H1 (cell line): ENCODE results near the gene SLC12A8. TPM values are rescaled to one million over a fixed set of nuclear protein-coding genes. Genes with fewer than 3 reads are reported as not detected.

Experiments
- ATF3 ChIP-seq: IDR thresholded peaks from 2 replicates; pipeline ENCODE4 v1.6.1; 2011; ENCODE audit warnings: low read depth, mild to moderate bottlenecking, low read length; ENCODE audit not compliant: insufficient read depth
- CBX8 ChIP-seq: fragments of 300-800, 300-1000 bp; sonication (generic); IDR thresholded peaks from 2 replicates; pipeline ENCODE4 v1.7.1; 2016; ENCODE audit warnings: low read depth, low read length, borderline replicate concordance
- EP300 ChIP-seq, 2 experiments: IDR thresholded peaks; 1 replicate in 1 of 2; 2 replicates in 1 of 2; pipeline ENCODE4 v1.6.1; 2011 to 2012; ENCODE audit warnings: low read depth in 2 of 2, low read length in 2 of 2, mild to moderate bottlenecking in 2 of 2, borderline replicate concordance in 1 of 2, inconsistent platforms in 1 of 2, moderate library complexity in 1 of 2
- FOSL1 ChIP-seq: IDR thresholded peaks from 2 replicates; pipeline ENCODE4 v1.6.1; 2011; ENCODE audit warnings: mild to moderate bottlenecking, low read depth, low read length, moderate library complexity; ENCODE audit not compliant: insufficient read depth
- GABPA ChIP-seq: IDR thresholded peaks from 2 replicates; pipeline ENCODE4 v1.6.1; 2011; ENCODE audit warnings: mild to moderate bottlenecking, low read length, moderate library complexity, borderline replicate concordance; ENCODE audit not compliant: insufficient read depth
- MAFK ChIP-seq: IDR thresholded peaks from 2 replicates; pipeline ENCODE4 v1.6.1; 2012; ENCODE audit warnings: low read depth, mild to moderate bottlenecking, improper control_type of control experiment, low read length
- SAP30 ChIP-seq: fragments of 300-600 bp; sonication (generic); IDR thresholded peaks from 2 replicates; pipeline ENCODE4 v1.7.1; 2012; ENCODE audit warnings: low read length, moderate library complexity, mild to moderate bottlenecking, inconsistent platforms; ENCODE audit not compliant: insufficient read depth, insufficient replicate concordance
- SP1 ChIP-seq: IDR thresholded peaks from 2 replicates; pipeline ENCODE4 v1.6.1; 2011; ENCODE audit warnings: low read depth, low read length
- SP4 ChIP-seq: IDR thresholded peaks from 2 replicates; pipeline ENCODE4 v1.6.1; 2012; ENCODE audit warnings: low read length, inconsistent platforms
- ZNF274 ChIP-seq: IDR thresholded peaks from 2 replicates; pipeline ENCODE4 v1.7.0; 2012; ENCODE audit warnings: low read length, borderline replicate concordance; ENCODE audit errors: extremely low read depth
- polyA plus RNA-seq, 7 experiments: library from polyadenylated mRNA; depleted of rRNA in 3 of 7; stranded (reverse) in 5 of 7; unstranded in 2 of 7; fragments of >200 nt in 5 of 7; fragments of 200-250 nt in 2 of 7; gene quantifications; 1 replicate in 5 of 7; 2 replicates in 1 of 7; 4 replicates in 1 of 7; pipeline versions ENCODE4 v1.2.1 to v1.2.3, GENCODE V29; 2011 to 2013; ENCODE audit warnings: missing spikeins in 2 of 7, mixed read lengths in 2 of 7
- total RNA-seq: library from RNA; stranded (reverse); fragmentation: NEBNext Ultra II Directional; extraction: Animal tissue kit (Norgen Biotek cat#: 25700); gene quantifications from 2 replicates; pipeline ENCODE4 v1.2.1, GENCODE V29; 2021

The SLC12A8 gene
- total and polyA plus RNA-seq, 2 of the 8 experiments (the other 6 are each of a cell fraction or from before 2014, with no cell fraction given), result 13.7 to 14.4 TPM

DNA sequence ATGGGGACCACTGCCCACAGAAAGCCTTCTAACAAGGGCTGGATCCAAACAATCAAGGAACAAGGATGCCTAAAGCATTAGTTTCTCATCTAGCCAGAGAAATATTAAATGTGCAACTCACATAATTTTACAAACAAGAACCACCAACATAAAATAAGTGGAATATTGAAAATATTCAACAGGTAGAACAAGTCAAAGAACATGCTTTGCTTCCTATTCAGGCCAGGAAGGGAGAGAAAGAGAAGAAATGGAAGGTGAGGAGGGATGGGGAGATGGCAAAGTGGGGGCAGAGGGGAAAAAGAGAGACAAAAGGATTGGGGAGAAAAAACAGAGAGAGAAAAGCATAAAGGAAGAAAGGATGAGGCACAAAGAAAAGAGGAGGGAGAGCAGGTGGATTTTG is 63.1 kb downstream of the SLC12A8 start (continued):
- no peak for TF ChIP-seq ATF3
- TF ChIP-seq CBX8, result no peak
- TF ChIP-seq GABPA, result no peak
- no peak for TF ChIP-seq ZNF274
- no peak for TF ChIP-seq EP300 (IDR thresholded peaks at IDR 0.05; ENCODE audit: borderline replicate concordance in 1 of 2, low read depth in 2 of 2, low read length in 2 of 2)
- no peak for TF ChIP-seq FOSL1
- TF ChIP-seq SP4, result no peak
- TF ChIP-seq MAFK, result no peak
- no peak for TF ChIP-seq SP1
- no peak for TF ChIP-seq SAP30
